ENCODE results near the gene S100A13. TPM values are rescaled to one million over a fixed set of nuclear protein-coding genes. Genes with fewer than 3 reads are reported as not detected.
"Not testable (repeated sequence)": the region's sequence is repeated elsewhere in the genome, so short reads cannot be mapped to it uniquely, and the experiment has no call there.

S100A13 gene
- total RNA-seq, 6 experiments from 2014 or later: 162 to 225 (median 208) TPM

- H3K27me3 Mint-ChIP-seq (ENCODE audit: insufficient read depth): no peaks in the 10 kb centered on the region; the same call in 1 of the 2 replicates
- DNase-seq: no peak
- no peak overlapping the region for H3K4me3 Mint-ChIP-seq
- H3K4me1 Mint-ChIP-seq (ENCODE audit: low read depth): peaks cover 35% of the 10 kb centered on the region
- no peak for TF ChIP-seq CTCF (IDR thresholded peaks at IDR 0.05)
- no peaks in the 10 kb centered on the region for H3K9me3 Mint-ChIP-seq
- peak overlapping the region; percentile 2; the same call in 1 of the 2 replicates for H3K27ac Mint-ChIP-seq
- H3K36me3 Mint-ChIP-seq (ENCODE audit: low read depth): no peaks in the 10 kb centered on the region
These were observed 49.7 kb downstream of the S100A13 start for GRCh38 chr1:153577624-153578051.

GRCh38 chr1:153577138-153577537, 50.2 kb downstream of the S100A13 start:
- Mint-ChIP-seq H3K9me3 (no peaks in the 10 kb centered on the region), H3K36me3 (ENCODE audit: low read depth) (no peaks in the 10 kb centered on the region), H3K4me3 (no peak overlapping the region), H3K4me1 (ENCODE audit: low read depth) (peaks cover 40% of the 10 kb centered on the region), H3K27me3 (ENCODE audit: insufficient read depth) (no peaks in the 10 kb centered on the region; the same call in 1 of the 2 replicates), H3K27ac (no peak overlapping the region)
- no peak for DNase-seq
- no peak for TF ChIP-seq CTCF (IDR thresholded peaks at IDR 0.05)

- H3K27me3 Mint-ChIP-seq (ENCODE audit: insufficient read depth); H3K36me3 Mint-ChIP-seq (ENCODE audit: low read depth); DNase-seq; H3K27ac Mint-ChIP-seq; H3K9me3 Mint-ChIP-seq; H3K4me3 Mint-ChIP-seq: not testable (repeated sequence)
- peaks cover 48% of the 10 kb centered on the region for H3K4me1 Mint-ChIP-seq (ENCODE audit: low read depth)
These were observed 51.8 kb downstream of the S100A13 start for GRCh38 chr1:153575497-153575896.

GRCh38 chr1:153575081-153575491, 52.2 kb downstream of the S100A13 start:
- peaks cover 48% of the 10 kb centered on the region for H3K4me1 Mint-ChIP-seq (ENCODE audit: low read depth)
- DNase-seq; H3K27ac Mint-ChIP-seq; H3K9me3 Mint-ChIP-seq; H3K27me3 Mint-ChIP-seq (ENCODE audit: insufficient read depth); H3K4me3 Mint-ChIP-seq; H3K36me3 Mint-ChIP-seq (ENCODE audit: low read depth): not testable (repeated sequence)

- Mint-ChIP-seq H3K36me3 (ENCODE audit: low read depth) (no peaks in the 10 kb centered on the region), H3K27me3 (ENCODE audit: insufficient read depth) (no peaks in the 10 kb centered on the region; the same call in 1 of the 2 replicates), H3K4me1 (ENCODE audit: low read depth) (peaks cover 51% of the 10 kb centered on the region), H3K4me3 (peak overlapping the region; percentile 60), H3K27ac (peak overlapping the region; percentile 79), H3K9me3 (no peaks in the 10 kb centered on the region)
- no peak for TF ChIP-seq CTCF (IDR thresholded peaks at IDR 0.05)
- DNase-seq: no peak
These were observed 54.0 kb downstream of the S100A13 start for GRCh38 chr1:153573351-153573750.

GRCh38 chr1:153572569-153573015, 54.7 kb downstream of the S100A13 start:
- peaks cover 51% of the 10 kb centered on the region for H3K4me1 Mint-ChIP-seq (ENCODE audit: low read depth)
- peak overlapping the region; percentile 79 for H3K27ac Mint-ChIP-seq
- H3K36me3 Mint-ChIP-seq (ENCODE audit: low read depth): no peaks in the 10 kb centered on the region
- peak overlapping the region; percentile 60 for H3K4me3 Mint-ChIP-seq
- TF ChIP-seq CTCF (IDR thresholded peaks at IDR 0.05): peak; percentile 92
- H3K9me3 Mint-ChIP-seq: no peaks in the 10 kb centered on the region
- DNase-seq: peak; percentile 85
- H3K27me3 Mint-ChIP-seq (ENCODE audit: insufficient read depth): no peaks in the 10 kb centered on the region; the same call in 1 of the 2 replicates

- no peaks in the 10 kb centered on the region for H3K36me3 Mint-ChIP-seq (ENCODE audit: low read depth)
- H3K27ac Mint-ChIP-seq: peak overlapping the region; percentile 79
- peaks cover 55% of the 10 kb centered on the region for H3K4me1 Mint-ChIP-seq (ENCODE audit: low read depth)
- H3K4me3 Mint-ChIP-seq: no peak overlapping the region
- DNase-seq: no peak
- H3K27me3 Mint-ChIP-seq (ENCODE audit: insufficient read depth): no peaks in the 10 kb centered on the region; the same call in 1 of the 2 replicates
- no peak for TF ChIP-seq CTCF (IDR thresholded peaks at IDR 0.05)
- H3K9me3 Mint-ChIP-seq: no peaks in the 10 kb centered on the region
These were observed 55.6 kb downstream of the S100A13 start for GRCh38 chr1:153571706-153572105.
